Measurements from ENCODE around the gene FCHSD1. TPM values are rescaled to one million over a fixed set of nuclear protein-coding genes. Genes with fewer than 3 reads are reported as not detected.

Gene FCHSD1
- polyA plus RNA-seq, 1 of the 3 experiments (the other 2 are of a cell fraction) = 49.2 TPM

DNA sequence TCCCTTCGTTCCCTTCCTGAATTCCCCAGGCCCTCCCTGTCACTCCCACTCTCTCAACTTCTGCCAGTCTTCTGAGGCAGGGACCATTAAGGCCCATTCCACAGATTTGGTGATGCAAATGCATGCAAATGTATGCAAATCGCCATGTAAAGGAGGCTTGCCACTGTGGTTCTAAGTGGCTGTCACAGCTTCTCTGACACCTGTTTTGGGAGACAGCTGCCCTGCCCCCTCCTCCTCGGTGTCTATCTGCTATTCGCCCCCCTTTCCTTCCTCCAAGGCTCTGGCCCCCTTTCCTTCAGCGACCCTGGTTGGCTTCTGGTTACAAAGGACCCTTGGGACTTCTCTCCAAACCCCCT lies 41.3 kb upstream of the FCHSD1 start:
- WGBS (ENCODE audit: low lambda C conversion rate) = 48% methylated on average over 5 of the region's 5 CpGs
- Histone ChIP-seq H3K27ac (ENCODE audit: low read depth in 2 of 2, low read length in 1 of 2) (no peak overlapping the region), H3K4me2 (peak overlapping the region; percentile 83), H4K20me1 (ENCODE audit: insufficient read depth) (no peaks in the 10 kb centered on the region), H3F3A (replicated peaks; ENCODE audit: insufficient read depth) (no peaks in the 10 kb centered on the region), H2AFZ (ENCODE audit: low read depth) (peak overlapping the region; percentile 61; the same call in 1 of the 2 replicates), H3K36me3 (replicated peaks in 1 of 2; ENCODE audit: control insufficient read depth in 1 of 2, insufficient read depth in 2 of 2, low read length in 1 of 2) (no peaks in the 10 kb centered on the region), H3K4me1 (ENCODE audit: control insufficient read depth in 1 of 2, insufficient read depth in 2 of 2, low read depth in 1 of 2, low read length in 1 of 2) (peaks cover 0 to 23% of the 10 kb centered on the region in 2 experiments; a peak in 2 of 4 replicates), H3K79me2 (ENCODE audit: insufficient read depth) (no peaks in the 10 kb centered on the region), H3K4me3 (ENCODE audit: low read depth in 2 of 2, low read length in 1 of 2) (peak overlapping the region; percentile 40 to 54), H3K9me2 (no peaks in the 10 kb centered on the region), H3K27me3 (ENCODE audit: insufficient read depth) (peaks cover 28% of the 10 kb centered on the region), H3K9me3 (no peaks in the 10 kb centered on the region), H3K9ac (no peak overlapping the region)
- DNase-seq = no peak
- ChIA-PET CTCF (interaction anchor here (0.6 to 16.8 kb wide), 58 partner anchors 10 to 333 kb away, joined by 3 to 451 read pairs (median 5); partner anchors contain the start of genes ARAP3, FCHSD1, PCDH1 and PCDH12), POLR2A (interaction anchor here (0.5 to 1.4 kb wide), 6 partner anchors 18 to 455 kb away, joined by 3 to 4 read pairs (median 4); partner anchors contain the start of gene DELE1)
- TF ChIP-seq CHD2 (IDR thresholded peaks at IDR 0.05; ENCODE audit: low read length, partially characterized antibody) (no peak), RXRA (IDR thresholded peaks at IDR 0.05; ENCODE audit: borderline replicate concordance, low read depth) (no peak), FOXM1 (IDR thresholded peaks at IDR 0.05; ENCODE audit: low read depth) (no peak), ELF1 (IDR thresholded peaks at IDR 0.05) (no peak), MXI1 (IDR thresholded peaks at IDR 0.05; ENCODE audit: low read depth, low read length) (no peak), RCOR1 (IDR thresholded peaks at IDR 0.05; ENCODE audit: low read length) (no peak), JUND (IDR thresholded peaks at IDR 0.05) (no peak), TEAD4 (IDR thresholded peaks at IDR 0.05; ENCODE audit: borderline replicate concordance, insufficient read depth) (no peak), FOSL2 (IDR thresholded peaks at IDR 0.05; ENCODE audit: borderline replicate concordance, low read depth) (no peak), FOXJ3 (CRISPR knock-in tag; IDR thresholded peaks at IDR 0.05) (no peak), POLR2AphosphoS5 (IDR thresholded peaks at IDR 0.05; ENCODE audit: low read depth, low read length) (no peak), EP300 (IDR thresholded peaks at IDR 0.05; ENCODE audit: borderline replicate concordance in 1 of 2, low read depth in 1 of 2, low read length in 1 of 2) (no peak), NFIC (IDR thresholded peaks at IDR 0.05; ENCODE audit: borderline replicate concordance) (no peak)
- TF ChIP-seq, protein P1, sequence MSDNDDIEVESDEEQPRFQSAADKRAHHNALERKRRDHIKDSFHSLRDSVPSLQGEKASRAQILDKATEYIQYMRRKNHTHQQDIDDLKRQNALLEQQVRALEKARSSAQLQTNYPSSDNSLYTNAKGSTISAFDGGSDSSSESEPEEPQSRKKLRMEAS (IDR thresholded peaks at IDR 0.05; ENCODE audit: low read depth) = no peak
- TF ChIP-seq, protein P2, sequence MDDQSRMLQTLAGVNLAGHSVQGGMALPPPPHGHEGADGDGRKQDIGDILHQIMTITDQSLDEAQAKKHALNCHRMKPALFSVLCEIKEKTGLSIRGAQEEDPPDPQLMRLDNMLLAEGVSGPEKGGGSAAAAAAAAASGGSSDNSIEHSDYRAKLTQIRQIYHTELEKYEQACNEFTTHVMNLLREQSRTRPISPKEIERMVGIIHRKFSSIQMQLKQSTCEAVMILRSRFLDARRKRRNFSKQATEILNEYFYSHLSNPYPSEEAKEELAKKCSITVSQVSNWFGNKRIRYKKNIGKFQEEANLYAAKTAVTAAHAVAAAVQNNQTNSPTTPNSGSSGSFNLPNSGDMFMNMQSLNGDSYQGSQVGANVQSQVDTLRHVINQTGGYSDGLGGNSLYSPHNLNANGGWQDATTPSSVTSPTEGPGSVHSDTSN (IDR thresholded peaks at IDR 0.05) = no peak
- TF ChIP-seq, protein P3, sequence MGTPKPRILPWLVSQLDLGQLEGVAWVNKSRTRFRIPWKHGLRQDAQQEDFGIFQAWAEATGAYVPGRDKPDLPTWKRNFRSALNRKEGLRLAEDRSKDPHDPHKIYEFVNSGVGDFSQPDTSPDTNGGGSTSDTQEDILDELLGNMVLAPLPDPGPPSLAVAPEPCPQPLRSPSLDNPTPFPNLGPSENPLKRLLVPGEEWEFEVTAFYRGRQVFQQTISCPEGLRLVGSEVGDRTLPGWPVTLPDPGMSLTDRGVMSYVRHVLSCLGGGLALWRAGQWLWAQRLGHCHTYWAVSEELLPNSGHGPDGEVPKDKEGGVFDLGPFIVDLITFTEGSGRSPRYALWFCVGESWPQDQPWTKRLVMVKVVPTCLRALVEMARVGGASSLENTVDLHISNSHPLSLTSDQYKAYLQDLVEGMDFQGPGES (IDR thresholded peaks at IDR 0.05; ENCODE audit: low read depth, low read length) = no peak
